Caco-2 (cell line): ENCODE results near the gene BAHCC1. TPM values are rescaled to one million over a fixed set of nuclear protein-coding genes. Genes with fewer than 3 reads are reported as not detected.

Source experiments
- BruUV-seq: library from RNA; stranded (reverse); fragments of 400-500 nt; replicated peaks from 2 replicates; lab custom pipeline; 2021; lab: Mats Ljungman, UMichigan
- CTCF ChIA-PET: fragments of 300-600 bp; sonication (Branson Sonifier 250); formaldehyde crosslinking; loops from one replicate; lab custom pipeline; 2022; ENCODE audit warnings: antibody characterized with exemption; lab: Charles Lee
- POLR2A ChIA-PET: fragments of 300-600 bp; sonication (Branson Sonifier 250); formaldehyde crosslinking; loops from one replicate; lab custom pipeline; 2022; ENCODE audit warnings: antibody characterized with exemption; lab: Charles Lee
- DNase-seq, 2 experiments: peaks; one replicate each; pipeline versions ENCODE4 v3.0.0 to v3.0.0-alpha.2; 2020 to 2022
- H3K27me3 ChIP-seq: replicated peaks from 2 replicates; pipeline ENCODE4 v1.6.0; 2011; ENCODE audit warnings: low read length; ENCODE audit not compliant: control insufficient read depth, insufficient read depth
- H3K36me3 ChIP-seq: 2 replicates; pipeline ENCODE4 v1.5.1; 2011; ENCODE audit warnings: low read length; ENCODE audit not compliant: control insufficient read depth, insufficient read depth
- H3K4me1 ChIP-seq: fragments of 250-450 bp; sonication (Bioruptor Pico); 2 replicates; pipeline ENCODE4 v1.5.1; 2020; ENCODE audit warnings: mild to moderate bottlenecking
- H3K4me3 ChIP-seq: 2 replicates; pipeline ENCODE4 v1.5.1; 2011; ENCODE audit warnings: low read depth, mild to moderate bottlenecking, control low read depth, low read length
- H3K9me3 ChIP-seq: fragments of 250-450 bp; sonication (Bioruptor Pico); 2 replicates; pipeline ENCODE4 v1.5.1; 2020; ENCODE audit warnings: mild to moderate bottlenecking, moderate library complexity
- H3K27ac Mint-ChIP-seq: one replicate; pipeline ENCODE4 v1.8.0; 2022; ENCODE audit warnings: mixed read lengths; ENCODE audit not compliant: unreplicated experiment
- H3K27me3 Mint-ChIP-seq: one replicate; pipeline ENCODE4 v1.8.0; 2022; ENCODE audit warnings: mixed read lengths; ENCODE audit not compliant: insufficient read depth, unreplicated experiment
- H3K36me3 Mint-ChIP-seq: one replicate; pipeline ENCODE4 v1.8.0; 2022; ENCODE audit warnings: mild to moderate bottlenecking, mixed read lengths; ENCODE audit not compliant: insufficient read depth, unreplicated experiment
- H3K4me1 Mint-ChIP-seq: one replicate; pipeline ENCODE4 v1.8.0; 2022; ENCODE audit warnings: low read depth, mixed read lengths; ENCODE audit not compliant: unreplicated experiment
- H3K4me3 Mint-ChIP-seq: one replicate; pipeline ENCODE4 v1.8.0; 2022; ENCODE audit warnings: mild to moderate bottlenecking, moderate library complexity, mixed read lengths; ENCODE audit not compliant: unreplicated experiment
- H3K9me3 Mint-ChIP-seq: one replicate; pipeline ENCODE4 v1.8.0; 2022; ENCODE audit warnings: mixed read lengths; ENCODE audit not compliant: unreplicated experiment
- intact Hi-C: fragments of 100-400 bp; cut with micrococcal nuclease; formaldehyde crosslinking; loops from one replicate; pipeline ENCODE4 v1.10.0; 2022; ENCODE audit not compliant: unreplicated experiment
- total RNA-seq: library from RNA; stranded (reverse); gene quantifications from 2 replicates; pipeline ENCODE4 v1.2.3, GENCODE V29; 2022
- TF ChIP-seq, protein P1 (sequence below), 2 experiments: fragments of 200-600 bp in 1 of 2; IDR thresholded peaks; 1 replicate in 1 of 2; 2 replicates in 1 of 2; pipeline versions ENCODE4 v1.5.1 to v1.8.0; 2011 to 2022; ENCODE audit warnings: antibody characterized with exemption in 1 of 2, control low read depth in 1 of 2, inconsistent platforms in 1 of 2, low read depth in 1 of 2, low read length in 1 of 2, mild to moderate bottlenecking in 1 of 2, moderate library complexity in 1 of 2; ENCODE audit not compliant: insufficient read depth in 1 of 2, severe bottlenecking in 1 of 2, unreplicated experiment in 1 of 2

Gene BAHCC1
- total RNA-seq, 1 experiment from 2014 or later = 10.2 TPM

- intact Hi-C loops = no loop called here
- CTCF ChIA-PET = no interaction called here
- H3K27me3 ChIP-seq = no peaks in the 10 kb centered on the region
- Mint-ChIP-seq H3K9me3 (no peaks in the 10 kb centered on the region), H3K36me3 (peaks cover 44% of the 10 kb centered on the region), H3K27ac (no peak overlapping the region), H3K27me3 (no peaks in the 10 kb centered on the region), H3K4me3 (no peak overlapping the region), H3K4me1 (peaks cover 28% of the 10 kb centered on the region)
- DNase-seq = no peak
- BruUV-seq = no TSS peak
- TF ChIP-seq, protein P1, sequence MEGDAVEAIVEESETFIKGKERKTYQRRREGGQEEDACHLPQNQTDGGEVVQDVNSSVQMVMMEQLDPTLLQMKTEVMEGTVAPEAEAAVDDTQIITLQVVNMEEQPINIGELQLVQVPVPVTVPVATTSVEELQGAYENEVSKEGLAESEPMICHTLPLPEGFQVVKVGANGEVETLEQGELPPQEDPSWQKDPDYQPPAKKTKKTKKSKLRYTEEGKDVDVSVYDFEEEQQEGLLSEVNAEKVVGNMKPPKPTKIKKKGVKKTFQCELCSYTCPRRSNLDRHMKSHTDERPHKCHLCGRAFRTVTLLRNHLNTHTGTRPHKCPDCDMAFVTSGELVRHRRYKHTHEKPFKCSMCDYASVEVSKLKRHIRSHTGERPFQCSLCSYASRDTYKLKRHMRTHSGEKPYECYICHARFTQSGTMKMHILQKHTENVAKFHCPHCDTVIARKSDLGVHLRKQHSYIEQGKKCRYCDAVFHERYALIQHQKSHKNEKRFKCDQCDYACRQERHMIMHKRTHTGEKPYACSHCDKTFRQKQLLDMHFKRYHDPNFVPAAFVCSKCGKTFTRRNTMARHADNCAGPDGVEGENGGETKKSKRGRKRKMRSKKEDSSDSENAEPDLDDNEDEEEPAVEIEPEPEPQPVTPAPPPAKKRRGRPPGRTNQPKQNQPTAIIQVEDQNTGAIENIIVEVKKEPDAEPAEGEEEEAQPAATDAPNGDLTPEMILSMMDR (IDR thresholded peaks at IDR 0.05; ENCODE audit: insufficient read depth in 1 of 2, low read depth in 1 of 2, low read length in 1 of 2, severe bottlenecking in 1 of 2, unreplicated experiment in 1 of 2) = no peak
- POLR2A ChIA-PET = no interaction called here
- no peaks in the 10 kb centered on the region for H3K9me3 ChIP-seq
- peaks cover 2% of the 10 kb centered on the region; the same call in 1 of the 2 replicates for H3K36me3 ChIP-seq
- H3K4me3 ChIP-seq = no peak overlapping the region
- peaks cover 31% of the 10 kb centered on the region for H3K4me1 ChIP-seq
Observed at GRCh38 chr17:81389585-81389984, 5.7 kb upstream of the BAHCC1 start.

DNA sequence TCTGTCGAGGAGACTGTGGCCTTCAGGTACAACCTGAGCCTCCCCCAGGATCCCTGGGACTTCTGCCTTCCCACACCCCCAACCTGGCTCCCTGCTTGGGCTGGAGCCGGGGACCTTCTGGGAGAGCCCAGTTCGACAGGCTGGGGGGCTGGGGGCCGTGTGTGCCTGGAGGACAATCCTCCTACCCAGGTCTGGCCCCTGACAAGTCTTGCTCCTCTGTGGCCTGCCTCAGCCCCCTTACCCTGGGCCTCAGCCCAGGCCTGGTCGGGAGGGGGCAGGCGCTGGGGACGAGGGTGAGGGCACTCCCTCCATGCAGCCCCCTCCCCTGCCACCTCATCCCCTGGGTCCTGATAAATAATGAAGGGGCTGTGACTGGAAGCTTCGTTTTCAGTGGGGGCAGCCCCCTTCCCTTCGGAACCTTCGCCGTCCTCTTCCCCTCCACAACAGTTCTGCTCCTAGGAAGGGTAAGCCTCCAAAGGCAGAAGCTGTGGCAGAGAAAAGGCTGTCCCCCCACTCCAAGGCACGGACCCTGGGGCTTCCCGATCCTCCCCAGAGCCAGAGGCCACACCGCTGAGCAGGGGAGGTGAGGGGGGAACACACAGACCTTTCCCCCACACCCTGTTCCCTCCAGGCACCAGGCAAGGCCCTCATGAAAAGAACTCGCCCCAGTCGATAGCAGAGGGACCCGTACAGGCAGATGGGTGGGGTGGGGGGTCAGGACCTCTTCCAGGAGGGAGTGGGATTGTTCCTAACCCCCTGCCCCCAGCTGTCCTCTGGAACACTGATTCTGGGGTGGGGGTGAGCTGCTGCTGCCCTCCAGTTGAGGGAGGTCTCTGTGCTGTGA, 5.0 kb upstream of the BAHCC1 start:
- Mint-ChIP-seq H3K4me1 (peaks cover 34% of the 10 kb centered on the region), H3K36me3 (peaks cover 50% of the 10 kb centered on the region), H3K9me3 (no peaks in the 10 kb centered on the region), H3K4me3 (no peak overlapping the region), H3K27me3 (no peaks in the 10 kb centered on the region), H3K27ac (no peak overlapping the region)
- POLR2A ChIA-PET = no interaction called here
- H3K4me3 ChIP-seq = no peak overlapping the region
- CTCF ChIA-PET = no interaction called here
- H3K9me3 ChIP-seq = no peaks in the 10 kb centered on the region
- intact Hi-C loops = loop anchor here (10.0 kb wide), 1 partner anchor 125 kb away; the partner anchor contains the start of gene ACTG1
- TF ChIP-seq, protein P1 (IDR thresholded peaks at IDR 0.05; ENCODE audit: insufficient read depth in 1 of 2, low read depth in 1 of 2, low read length in 1 of 2, severe bottlenecking in 1 of 2, unreplicated experiment in 1 of 2) = no peak
- H3K4me1 ChIP-seq = peaks cover 34% of the 10 kb centered on the region
- BruUV-seq = no TSS peak
- H3K36me3 ChIP-seq = peaks cover 2% of the 10 kb centered on the region; the same call in 1 of the 2 replicates
- no peaks in the 10 kb centered on the region for H3K27me3 ChIP-seq
- no peak for DNase-seq

- intact Hi-C loops = loop anchor here (10.0 kb wide), 1 partner anchor 124 kb away; the partner anchor contains the start of gene ACTG1
- Mint-ChIP-seq H3K27ac (no peak overlapping the region), H3K9me3 (no peaks in the 10 kb centered on the region), H3K4me1 (peaks cover 34% of the 10 kb centered on the region), H3K4me3 (peak overlapping the region; percentile 84), H3K36me3 (peaks cover 54% of the 10 kb centered on the region), H3K27me3 (no peaks in the 10 kb centered on the region)
- H3K27me3 ChIP-seq = no peaks in the 10 kb centered on the region
- no peak overlapping the region for H3K4me3 ChIP-seq
- ChIA-PET CTCF (no interaction called here), POLR2A (no interaction called here)
- BruUV-seq = no TSS peak
- TF ChIP-seq, protein P1 (IDR thresholded peaks at IDR 0.05; ENCODE audit: insufficient read depth in 1 of 2, low read depth in 1 of 2, low read length in 1 of 2, severe bottlenecking in 1 of 2, unreplicated experiment in 1 of 2) = no peak
- H3K4me1 ChIP-seq = peaks cover 27% of the 10 kb centered on the region
- peaks cover 3% of the 10 kb centered on the region for H3K36me3 ChIP-seq
- H3K9me3 ChIP-seq = no peaks in the 10 kb centered on the region
- no peak for DNase-seq
Observed at GRCh38 chr17:81390873-81391255, 4.4 kb upstream of the BAHCC1 start.
